CMK (cell line): Measurements from ENCODE around the gene SPOCD1.

Experiments used
- DNase-seq: peaks from one replicate; pipeline ENCODE4 v3.0.0-alpha.2; 2010; ENCODE audit warnings: low read depth

Gene SPOCD1

GRCh38 chr1:31755850-31756492 is 59.9 kb downstream of the SPOCD1 start:
- no peak for DNase-seq

- no peak for DNase-seq
These were observed 60.6 kb downstream of the SPOCD1 start for GRCh38 chr1:31755197-31755611.

DNA sequence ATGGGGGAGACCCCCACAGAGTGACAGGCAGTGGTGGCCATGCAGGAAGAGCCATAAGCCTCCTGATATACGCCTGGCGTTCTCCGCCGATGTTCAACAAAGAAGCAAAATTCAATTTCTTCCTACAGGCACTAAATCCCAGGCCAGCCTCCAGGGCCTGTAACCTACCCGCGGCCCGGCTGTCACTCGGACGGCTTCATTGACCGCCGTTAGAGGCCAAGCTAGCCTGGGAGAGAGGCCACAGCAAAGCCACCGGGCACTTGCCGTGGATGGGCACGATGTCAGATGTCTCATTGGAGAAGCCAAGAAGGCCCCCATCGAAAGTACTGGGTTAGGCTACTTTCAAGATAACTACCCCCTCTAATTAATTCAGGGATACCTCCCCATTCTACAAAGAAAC is 61.4 kb downstream of the SPOCD1 start:
- DNase-seq: no peak

GRCh38 chr1:31753707-31754349 is 62.0 kb downstream of the SPOCD1 start:
- DNase-seq: no peak

DNA sequence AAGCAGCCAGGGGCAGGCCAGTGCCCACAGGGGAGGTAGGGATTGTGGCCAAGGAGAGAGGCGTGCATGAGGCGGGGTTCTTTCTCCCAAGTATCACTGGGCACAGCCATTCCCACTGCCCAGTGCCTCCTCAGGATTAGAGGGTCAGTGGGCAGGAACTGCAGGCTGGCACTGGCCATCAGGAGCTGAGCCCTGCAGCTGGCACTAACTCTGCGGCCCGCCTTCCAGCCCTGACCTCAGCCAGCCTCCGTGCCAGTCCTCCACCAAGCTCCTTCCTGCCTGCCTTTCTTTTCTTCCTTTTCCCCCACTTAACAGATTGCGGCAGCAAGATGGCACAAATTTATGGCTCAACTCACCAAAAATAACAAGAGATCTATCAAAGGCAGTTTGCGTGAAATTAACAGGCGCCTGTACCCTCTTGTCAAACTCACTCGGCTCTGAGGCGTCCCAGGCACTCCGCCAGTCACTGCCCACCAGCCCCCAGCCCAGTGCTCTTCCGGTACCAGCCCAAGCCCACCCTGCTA is 62.8 kb downstream of the SPOCD1 start:
- DNase-seq: no peak

GRCh38 chr1:31752258-31752657 is 63.6 kb downstream of the SPOCD1 start:
- no peak for DNase-seq

DNA sequence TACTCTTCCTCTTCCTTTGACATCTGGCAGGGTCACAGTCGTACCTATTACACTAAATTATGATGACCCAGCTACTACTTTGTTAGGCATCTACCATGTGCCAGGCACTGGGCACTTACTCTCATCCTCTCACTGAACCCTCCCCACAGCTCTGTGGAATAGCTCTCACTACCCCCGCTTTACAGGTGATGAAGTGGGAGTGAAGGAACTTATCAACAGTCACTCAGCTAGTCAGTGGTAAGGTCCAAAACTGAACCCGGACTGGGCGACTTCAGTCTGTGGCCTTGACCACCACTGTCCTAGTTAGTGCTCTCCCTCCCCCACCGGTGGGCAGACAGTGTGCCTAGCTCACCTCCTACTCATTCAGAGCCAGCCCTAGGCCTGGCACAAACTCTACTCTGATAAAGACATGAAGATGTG is 64.0 kb downstream of the SPOCD1 start:
- no peak for DNase-seq

DNA sequence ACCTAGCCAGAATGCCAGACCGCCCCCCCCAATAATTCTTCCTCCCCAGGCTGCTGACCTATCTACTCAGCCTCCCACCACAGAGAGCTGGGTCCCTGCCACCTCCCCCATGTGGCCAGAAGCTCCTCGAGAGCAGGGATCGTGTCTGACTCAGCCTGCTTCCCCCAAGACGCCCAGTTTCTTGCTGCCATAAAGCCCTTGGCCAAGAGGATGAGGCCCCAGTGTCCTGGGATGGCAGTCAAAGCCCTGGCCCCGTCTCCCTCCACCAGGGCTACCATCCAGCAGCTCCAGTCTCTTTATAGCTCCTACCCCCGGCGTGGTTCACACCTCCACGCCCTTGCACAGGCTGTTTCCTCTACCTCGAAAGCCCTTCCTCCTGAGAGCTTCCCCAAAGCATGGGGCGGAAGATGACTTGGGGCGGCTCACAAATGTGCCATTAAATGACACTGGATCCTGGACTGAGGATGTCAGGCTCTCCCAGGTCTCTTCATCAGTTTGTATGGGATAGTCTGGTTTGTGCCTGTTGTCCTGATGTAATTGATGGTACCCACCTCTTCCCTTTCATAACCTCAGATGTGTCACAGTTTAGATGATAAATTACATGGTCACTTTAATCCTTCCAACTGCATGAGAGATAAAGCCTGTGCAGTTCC is 64.8 kb downstream of the SPOCD1 start:
- no peak for DNase-seq

- DNase-seq: no peak
These were observed 65.8 kb downstream of the SPOCD1 start for GRCh38 chr1:31749785-31750735.

DNA sequence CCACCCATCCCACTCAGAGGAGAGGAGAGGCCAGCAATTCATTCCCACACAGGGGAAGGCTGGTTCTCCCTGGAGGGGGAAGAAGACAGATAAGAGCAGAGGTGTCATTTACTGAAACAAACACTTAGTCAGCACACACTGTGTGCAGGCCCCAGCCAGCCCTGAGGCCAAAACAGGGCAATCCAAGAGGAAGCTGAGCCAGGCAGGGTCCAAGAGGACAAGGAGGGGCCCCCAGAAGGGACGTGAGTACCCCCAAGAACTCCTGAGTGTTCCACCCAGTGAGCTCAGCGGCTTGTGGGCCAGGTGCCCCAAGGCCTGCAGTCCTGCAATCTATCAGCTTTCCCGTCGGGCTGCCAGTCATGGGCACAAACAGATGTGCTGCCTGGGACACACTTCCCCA is 67.5 kb downstream of the SPOCD1 start:
- DNase-seq: no peak

DNA sequence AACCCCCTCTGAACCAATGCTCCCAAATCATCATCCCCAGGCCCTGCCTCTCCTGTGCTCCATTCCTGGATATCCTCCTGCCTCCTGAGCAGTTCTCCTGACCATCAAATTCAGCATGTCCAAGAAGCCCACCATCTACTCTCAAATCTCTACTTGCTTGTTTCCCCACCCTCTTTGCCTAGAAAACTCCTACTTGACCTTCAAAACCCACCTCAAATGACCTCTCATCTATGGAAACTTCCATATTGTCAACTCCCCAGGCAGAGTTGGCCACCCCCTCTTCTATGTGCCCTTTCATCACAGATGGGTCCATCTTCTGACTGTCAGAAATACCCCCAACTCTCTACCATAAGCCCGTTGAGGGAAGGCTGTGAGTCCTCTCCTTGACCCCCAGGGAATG is 68.5 kb downstream of the SPOCD1 start:
- DNase-seq: no peak

GRCh38 chr1:31746687-31747086 is 69.1 kb downstream of the SPOCD1 start:
- no peak for DNase-seq

- no peak for DNase-seq
These were observed 69.7 kb downstream of the SPOCD1 start for GRCh38 chr1:31745946-31746670.

DNA sequence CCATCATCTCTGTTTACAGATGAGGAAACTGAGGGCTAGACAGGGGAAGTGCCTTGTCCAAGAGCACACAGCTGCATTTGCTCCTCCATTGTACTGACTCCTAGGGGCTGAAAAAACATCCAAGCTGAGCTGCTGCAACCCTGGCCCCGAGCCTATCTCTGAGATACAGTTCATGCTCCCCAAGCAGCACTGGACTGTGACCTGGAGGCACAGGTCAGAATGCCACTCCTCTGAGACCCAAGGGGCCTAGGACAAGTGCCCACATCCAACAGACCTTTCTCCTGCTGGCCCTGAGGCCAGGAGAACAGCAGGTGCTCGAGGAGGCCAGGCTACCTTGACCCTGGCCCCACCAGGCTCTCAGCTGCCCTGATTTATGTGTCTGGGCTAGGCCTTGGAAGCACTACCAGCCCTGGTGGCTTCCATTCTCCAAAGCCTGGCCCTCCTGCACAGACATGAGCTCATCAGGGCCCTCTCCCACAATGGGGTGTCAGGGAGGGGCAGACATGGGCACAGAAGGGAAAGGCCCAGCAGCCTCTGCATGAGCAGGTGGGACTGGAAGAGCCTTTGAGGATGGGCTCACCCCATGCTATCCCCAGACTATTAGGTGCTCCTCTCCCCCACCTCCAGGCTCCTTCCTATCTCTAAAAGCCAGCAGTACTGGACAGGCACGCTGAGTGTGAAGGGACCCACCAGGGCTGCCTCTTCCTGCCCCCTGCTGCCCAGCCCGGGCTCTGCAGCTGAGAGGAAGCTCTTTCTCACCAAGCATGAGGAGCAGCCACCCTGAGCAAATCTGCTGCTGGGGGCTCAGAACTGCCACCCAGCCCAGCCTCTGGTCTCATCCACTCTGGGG is 70.5 kb downstream of the SPOCD1 start:
- DNase-seq: no peak

- DNase-seq: no peak
These were observed 71.5 kb downstream of the SPOCD1 start for GRCh38 chr1:31744165-31744888.

- DNase-seq: no peak
These were observed 73.2 kb downstream of the SPOCD1 start for GRCh38 chr1:31742462-31743212.
